ENCODE measurements around the gene TFRC. TPM values are rescaled to one million over a fixed set of nuclear protein-coding genes. Genes with fewer than 3 reads are reported as not detected.
A peak's percentile ranks its signal among the peaks of the same experiment; 100 is the strongest.
"Not testable (repeated sequence)": the region's sequence is repeated elsewhere in the genome, so short reads cannot be mapped to it uniquely, and the experiment has no call there.

TFRC gene
- polyA plus RNA-seq (ENCODE audit: insufficient read length) = 58.9 TPM

DNA sequence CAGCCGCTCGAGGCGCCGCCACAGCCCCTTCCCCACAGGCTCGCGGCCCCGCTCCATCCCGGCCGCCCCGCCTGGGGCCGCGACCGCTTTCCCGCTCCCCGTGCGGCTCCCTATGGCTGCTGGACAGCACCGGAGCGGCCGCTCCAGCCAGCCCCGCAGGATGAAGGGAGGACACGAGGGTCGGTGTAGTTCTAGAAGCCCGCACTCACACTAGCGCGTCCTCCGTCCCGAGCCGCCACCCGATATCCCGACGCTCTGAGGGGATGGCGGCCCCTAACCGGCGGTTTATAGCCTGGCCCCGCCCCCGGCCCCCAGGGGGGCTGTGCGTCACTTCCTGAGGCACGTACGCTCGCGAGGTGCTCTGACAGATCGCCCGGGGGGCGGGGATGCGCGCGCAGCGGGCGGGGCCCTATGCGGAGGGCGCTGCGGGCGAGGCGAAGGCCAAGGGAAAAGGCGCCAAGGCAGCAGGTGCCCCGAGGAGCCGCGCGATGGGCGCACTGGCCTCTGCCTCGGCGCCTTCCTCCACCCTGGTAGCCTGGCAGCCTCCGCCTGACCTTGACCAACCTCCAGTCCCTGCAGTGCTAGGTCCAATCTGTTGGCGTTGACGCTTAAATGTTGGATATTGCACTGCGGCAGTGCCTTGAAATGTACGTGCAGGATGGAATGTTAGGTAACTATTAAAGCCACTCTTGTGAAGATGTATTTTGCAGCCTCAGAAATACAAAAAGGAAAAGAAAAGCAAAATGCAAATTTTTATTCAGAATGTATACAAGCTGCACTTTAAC lies at the start of gene TFRC:
TFRC (minus strand) TSS at position 257 of the 785 bp plus-strand sequence. CDS start 4,991 bp downstream, outside the sequence.
- DNase-seq (ENCODE audit: low read depth) = peak; percentile 76

DNA sequence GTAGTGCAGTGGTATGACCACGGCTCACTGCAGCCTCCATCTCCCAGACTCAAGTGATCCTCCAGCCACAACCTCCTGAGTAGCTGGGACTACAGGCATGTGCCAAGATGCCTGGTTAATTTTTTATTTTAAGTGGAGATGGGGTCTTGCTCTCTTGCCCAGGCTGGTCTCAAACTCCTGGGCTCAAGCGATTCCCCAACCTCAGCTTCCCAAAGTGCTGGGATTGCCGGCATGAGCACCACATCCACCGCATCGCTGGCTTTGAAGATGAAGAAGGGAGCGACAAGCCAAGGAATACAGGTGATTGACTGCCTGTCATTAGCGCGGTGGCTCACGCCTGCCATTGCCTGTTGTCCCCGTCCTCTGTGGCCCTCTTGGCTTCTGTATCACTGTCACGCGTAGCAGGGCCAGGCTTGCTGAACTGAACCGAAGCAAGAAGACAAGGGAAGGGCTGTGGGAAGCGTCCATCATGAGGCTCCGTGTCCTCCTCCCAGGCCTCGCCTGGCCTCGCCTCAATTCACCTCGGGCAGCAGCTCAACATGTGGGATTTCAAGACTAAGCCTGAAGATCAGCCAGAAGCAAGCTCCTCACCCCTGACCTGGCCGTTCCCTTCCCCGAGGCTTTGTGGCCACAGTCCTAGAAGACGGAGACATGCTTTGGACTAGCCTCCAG lies 46.4 kb upstream of the TFRC start:
- no peak for DNase-seq (ENCODE audit: low read depth)

DNA sequence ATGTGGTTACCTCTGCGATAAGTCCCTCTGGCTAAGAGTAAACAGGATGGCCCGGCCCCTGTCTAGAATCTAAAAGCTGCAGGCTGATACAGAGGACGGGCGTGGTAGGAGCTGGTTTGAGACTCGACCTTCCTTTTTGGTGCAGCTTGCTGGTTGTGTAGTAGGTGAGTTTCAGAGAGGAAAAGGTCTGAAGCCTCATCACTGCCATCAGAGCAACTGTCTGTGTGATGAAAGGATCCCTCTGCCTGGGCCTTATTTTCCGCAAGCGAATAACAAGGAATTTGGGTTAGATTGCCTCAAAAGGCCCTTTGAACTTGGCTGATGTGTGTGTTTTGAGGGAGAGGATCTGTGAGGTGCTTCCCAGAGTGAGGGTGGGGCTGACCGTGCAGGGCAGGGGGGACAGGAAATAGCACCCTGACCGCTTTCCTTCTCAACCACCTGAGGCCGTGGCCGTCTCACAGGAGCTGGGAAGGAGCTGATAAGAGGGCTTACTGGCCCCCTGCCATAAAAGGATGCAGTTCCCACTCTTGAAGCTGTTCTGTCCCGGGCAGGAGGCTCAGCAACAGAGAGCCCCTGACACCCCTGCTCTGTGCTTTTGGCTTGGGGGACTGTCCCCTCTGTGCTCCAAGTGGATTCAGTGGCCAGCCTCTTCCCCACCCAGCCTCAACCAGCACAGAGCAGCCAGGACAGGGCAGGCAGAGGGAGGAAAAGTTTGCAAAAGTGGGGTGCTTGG lies 45.6 kb upstream of the TFRC start:
- DNase-seq (ENCODE audit: low read depth) = no peak

DNA sequence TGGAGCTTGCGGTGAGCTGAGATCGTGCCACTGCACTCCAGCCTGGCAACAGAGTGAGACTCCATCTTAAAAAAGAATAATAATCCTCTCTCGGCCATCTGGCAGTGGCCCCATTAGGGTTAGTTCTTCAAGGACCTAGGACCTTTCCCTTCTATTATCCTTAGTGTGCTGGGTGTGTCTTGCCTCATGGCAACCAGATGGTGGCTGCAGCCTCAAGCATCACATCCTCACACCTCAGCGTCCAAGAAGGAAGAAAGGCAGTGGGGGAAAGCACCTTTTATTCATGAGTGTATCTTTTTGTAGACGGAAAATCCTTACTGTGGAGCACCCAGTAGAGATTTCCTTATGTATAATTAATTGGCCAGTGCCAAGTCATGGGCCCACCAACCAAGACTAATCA lies 42.7 kb upstream of the TFRC start:
- no peak for DNase-seq (ENCODE audit: low read depth)

DNA sequence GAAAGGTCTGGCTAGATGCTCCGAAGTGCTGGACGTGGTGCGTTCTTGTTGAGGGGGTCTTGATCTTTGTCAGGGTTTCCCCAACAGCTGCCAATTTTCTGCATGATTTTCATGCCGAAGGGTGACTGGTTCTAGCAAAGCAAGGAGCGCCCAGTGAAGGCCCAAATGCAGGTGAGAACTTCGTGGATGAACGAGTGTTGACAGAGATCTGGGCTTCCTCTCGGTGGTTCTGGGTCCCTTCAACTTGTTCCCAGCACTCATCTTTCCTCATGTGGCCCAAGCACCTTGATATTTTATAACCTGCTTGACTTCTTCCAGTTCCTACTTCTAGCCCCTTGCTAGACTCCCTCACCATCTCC lies 40.8 kb upstream of the TFRC start:
- no peak for DNase-seq (ENCODE audit: low read depth)

DNA sequence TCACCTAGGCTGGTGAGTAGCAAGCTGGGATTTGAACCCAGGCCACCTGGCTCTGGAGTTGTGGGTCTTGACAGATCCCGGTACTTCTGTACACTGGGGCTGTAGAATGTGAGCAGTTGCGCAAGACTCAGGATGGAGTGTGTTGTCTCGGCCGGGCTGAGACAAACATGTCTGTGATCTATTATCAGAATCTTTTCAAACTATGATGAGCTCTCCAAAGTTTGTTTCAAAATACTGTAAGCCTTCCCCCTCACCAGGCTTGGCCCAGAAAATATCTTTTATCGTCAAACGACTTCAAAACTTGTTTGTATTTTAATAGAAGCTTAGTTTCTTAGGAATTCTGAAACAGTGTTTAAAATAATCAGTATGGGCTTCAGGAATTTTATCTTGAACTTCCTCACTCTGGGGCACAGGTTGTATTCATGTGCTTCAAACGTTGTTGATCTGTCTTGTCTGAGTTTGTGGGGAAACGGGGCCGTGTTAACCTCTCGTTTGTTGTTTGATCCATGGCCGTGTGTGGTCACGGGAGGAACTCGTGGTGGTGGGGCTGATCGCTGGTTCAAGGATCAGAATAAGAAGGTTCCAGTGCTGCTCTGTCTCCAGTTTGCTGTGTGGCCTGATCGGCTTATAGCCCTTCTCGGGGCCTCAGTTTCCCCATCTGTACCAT lies 40.3 kb upstream of the TFRC start:
- no peak for DNase-seq (ENCODE audit: low read depth)

DNA sequence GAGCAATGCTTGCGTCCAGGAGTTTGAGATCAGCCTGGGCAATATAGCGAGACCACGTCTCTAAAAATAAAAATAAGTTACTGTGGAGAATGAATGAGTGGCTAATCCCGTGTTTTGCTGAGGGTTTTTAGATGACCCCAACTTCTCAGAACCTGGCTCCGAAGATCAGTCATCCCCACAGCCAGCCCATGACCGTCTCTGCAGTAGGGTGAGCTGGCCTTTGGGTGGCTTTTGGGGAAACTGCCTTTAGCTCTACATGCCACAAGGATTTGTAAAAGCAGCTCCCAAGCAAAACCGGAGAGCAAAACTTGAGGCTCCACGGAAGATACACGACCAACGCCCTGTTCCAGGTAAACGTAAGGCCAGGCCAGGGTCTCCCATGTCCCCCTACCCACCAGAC lies 39.2 kb upstream of the TFRC start:
- no peak for DNase-seq (ENCODE audit: low read depth)

DNA sequence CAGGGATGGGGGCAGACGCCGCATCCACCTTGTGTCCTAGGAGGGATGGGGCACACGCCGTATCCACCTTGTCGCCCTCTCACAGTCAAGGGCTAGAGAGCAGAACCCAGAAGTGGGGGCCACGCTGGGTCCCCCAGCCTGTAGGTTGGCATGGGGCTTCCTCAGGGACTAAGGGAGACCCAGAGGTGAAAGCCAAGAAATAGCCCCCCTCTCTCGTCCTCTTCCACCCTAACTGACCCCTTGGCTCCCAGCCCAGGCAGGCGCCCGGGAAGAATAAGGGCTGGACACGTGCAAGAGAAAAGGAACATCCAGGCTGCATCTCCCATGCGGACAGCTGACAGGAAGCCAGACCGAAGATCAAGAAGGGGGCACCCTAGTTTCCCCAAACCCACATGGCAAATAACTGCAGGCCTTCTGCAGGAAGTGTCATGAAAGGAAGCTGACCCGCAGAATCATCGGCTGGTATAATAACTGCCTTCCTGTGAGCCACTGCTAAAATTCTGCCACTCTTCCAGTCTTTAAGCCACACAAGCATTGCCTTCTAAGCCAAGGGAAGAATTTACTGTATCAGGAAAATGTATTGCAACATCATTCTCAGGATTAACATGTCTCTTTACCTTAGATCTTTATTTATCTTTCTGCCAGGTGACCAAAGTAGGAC lies 38.5 kb upstream of the TFRC start:
- DNase-seq (ENCODE audit: low read depth) = peak; percentile 29

DNA sequence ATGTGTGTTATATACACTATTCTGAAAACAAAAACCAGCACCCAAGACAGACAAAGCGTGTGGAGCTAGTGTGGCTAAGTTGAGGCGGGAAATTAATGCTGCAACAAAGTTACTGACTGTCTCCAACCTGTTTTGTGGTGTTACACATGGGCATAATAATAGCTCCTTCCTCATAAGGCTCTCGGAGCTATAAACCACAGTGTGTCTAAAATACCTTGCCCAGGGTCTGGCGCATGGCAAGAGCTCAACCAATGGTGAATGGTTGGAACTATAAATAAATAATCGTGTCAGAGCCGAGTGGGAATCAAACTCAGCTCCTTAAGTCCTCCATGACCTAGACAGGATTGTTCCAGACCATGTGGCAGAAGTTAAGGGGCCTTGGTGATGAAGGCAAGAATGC lies 35.9 kb upstream of the TFRC start:
- DNase-seq (ENCODE audit: low read depth) = no peak

DNA sequence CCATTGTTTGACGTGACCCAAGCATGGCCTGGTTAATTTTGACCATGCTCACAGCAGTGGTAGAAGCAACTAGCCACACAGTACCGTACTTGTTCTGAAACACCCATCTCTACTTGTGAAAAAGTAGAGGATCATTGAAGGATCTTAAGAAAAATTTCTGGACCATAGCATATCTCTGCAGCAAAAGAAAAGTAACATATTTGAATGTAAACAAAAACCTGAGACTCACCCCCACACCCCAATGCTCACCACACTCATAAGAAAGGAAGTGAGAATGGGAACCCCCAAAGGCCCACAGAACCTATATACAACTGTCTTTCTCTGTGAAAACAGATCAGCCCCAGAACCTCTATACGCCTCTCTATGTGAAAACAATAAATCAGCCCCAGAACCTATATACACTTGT lies 33.8 kb upstream of the TFRC start:
- no peak for DNase-seq (ENCODE audit: low read depth)

DNA sequence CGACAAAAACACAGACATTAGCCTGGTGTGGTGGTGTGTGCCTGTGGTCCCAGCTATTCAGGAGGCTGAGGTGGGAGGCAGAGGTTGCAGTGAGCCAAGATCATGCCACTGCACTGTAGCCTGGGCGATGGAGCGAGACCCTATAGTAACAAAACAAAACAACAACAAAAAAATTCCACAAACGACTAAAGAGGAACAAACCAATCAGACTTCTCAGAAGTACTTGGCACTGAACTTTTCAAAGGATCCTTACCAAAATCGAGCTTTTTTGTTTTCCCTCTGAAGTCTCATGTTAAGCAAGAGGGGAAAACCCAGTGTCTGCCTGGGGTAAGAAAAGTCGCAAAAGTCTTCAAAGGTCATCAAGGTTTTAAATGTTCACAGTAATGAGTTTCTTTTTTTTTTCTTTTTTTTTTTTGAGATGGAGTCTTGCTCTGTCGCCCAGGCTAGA lies 30.1 kb upstream of the TFRC start:
- no peak for DNase-seq (ENCODE audit: low read depth)

DNA sequence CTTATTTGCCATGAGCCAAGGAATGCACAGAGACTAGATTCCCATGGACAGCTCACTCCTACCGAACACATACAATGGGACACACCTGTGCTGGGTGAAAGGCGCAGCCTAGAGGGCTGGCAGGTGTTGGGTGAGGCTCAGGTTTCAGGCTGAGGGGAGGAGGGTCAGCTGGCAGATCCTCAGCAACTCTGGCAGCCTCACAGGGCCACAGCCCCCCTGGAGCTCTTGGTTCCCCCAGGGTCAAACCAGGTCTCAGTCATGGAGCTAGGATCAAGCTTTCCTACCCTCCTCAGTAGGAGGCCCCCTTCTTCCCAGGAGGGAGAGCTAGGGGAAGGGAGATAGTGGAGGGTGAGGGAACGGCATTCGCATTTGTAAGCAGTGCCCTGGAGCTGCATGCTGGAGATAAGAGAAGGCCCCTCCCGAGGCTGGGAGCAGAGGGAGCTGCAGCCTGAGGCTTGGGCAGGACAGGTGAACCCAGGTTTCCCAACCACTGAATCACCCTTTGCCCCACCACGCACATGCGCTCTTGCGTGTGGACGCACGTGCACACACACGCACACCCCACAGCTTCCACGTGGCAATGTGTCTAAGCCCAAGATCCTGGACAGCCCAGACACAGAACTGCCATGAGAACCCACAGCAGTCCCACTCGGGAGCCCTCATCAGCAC lies 26.3 kb upstream of the TFRC start:
- no peak for DNase-seq (ENCODE audit: low read depth)

DNA sequence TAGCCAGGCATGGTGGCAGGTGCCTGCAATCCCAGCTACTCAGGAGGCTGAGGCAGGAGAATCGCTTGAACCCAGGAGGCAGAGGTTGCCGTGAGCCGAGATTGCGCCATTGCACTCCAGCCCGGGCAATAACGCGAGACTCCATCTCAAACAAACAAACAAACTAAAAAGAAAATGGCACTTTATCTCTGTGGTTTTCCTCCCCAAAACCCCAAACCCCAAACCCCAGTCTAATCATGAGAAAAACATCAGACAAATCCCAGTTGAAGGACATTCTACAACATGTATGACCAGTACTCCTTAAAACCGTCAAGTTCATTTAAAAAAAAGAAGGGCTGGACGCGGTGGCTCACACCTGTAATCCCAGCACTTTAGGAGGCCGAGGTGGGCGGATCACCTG lies 22.8 kb upstream of the TFRC start:
- DNase-seq (ENCODE audit: low read depth) = not testable (repeated sequence)

DNA sequence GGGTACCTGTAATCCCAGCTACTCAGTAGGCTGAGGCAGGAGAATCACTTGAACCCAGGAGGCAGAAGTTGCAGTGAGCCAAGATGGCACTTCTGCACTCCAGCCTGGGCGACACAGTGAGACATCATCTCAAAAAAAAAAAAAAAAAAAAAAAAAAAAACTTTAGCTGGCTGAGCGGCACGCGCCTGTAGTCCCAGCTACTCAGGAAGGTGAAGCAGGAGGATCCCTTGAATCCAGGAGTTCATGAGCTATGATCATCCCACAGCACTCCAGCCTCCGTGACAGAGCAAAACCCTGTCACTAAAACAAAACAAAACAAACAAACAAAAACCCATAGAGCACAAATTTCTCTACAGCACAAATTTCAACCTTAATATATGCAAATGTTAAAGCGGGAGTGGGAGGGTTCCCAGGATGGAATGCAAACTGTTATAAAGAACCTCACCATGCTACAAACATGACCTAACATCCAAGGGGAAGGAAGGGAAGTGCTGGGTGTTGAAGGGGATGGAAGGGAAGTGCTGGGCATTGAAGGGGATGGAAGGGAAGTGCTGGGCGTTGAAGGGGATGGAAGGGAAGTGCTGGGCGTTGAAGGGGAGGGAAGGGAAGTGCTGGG lies 16.6 kb upstream of the TFRC start:
- DNase-seq (ENCODE audit: low read depth) = not testable (repeated sequence)

DNA sequence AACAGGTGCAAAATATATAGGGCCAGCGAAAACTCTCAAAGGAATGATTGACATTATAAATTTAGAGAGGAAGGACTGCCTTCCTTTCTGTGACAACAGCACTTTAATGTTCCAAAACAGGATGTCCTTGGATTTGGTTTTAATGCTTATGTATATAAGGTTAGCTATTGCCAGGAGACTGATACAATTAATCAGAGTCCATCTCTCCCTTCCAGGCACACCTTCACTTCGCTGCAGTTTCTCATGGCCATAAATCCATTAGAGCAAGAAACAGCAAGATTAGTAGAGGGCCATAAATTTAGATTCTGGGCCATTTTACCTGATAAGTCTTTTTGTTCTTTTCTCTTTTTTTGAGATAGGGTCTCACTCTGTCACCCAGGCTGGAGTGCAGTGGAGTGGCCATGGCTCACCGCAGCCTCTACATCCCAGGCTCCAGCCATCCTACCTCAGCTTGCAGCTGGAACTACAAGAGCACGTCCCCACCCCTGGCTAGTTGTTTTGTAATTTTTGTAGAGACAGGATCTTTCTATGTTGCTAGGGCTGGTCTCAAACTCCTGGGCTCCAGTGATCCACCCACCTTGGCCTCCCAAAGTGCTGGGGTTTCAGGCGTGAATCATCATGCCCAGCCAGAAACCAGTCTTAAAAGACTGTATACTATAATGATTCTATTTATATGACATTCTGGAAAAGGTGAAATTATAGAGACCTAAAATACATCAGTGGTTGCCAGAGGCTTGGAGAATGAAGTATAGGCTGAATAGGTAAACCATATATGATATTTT lies 15.7 kb upstream of the TFRC start:
- DNase-seq (ENCODE audit: low read depth) = no peak

DNA sequence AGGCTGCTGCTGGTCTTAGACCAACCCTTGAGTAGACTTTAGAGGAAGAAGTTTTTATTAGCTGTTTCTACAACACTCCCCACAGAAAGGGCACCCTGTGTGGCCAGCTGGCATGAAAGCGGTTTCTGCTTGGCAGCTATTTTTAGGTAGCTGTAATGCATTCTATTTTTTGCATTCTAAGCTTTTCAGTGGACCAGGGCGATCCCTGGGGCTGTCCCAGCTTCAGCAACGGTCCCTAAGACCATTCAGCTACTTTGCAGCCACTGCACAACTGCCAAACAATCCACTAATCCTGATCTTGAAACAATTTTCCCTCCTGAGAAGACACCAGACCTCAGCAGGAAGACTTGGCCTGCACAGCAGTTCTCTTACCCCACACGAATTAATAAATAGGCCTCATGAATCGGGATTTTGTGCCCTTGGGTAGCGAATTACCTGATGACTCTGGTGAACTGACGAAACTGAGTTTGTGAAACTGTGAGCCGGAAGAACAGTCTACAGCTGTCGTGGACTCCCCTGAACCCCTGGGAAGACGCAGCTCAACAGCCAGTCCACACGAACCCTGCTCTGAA lies 14.6 kb upstream of the TFRC start:
- no peak for DNase-seq (ENCODE audit: low read depth)

DNA sequence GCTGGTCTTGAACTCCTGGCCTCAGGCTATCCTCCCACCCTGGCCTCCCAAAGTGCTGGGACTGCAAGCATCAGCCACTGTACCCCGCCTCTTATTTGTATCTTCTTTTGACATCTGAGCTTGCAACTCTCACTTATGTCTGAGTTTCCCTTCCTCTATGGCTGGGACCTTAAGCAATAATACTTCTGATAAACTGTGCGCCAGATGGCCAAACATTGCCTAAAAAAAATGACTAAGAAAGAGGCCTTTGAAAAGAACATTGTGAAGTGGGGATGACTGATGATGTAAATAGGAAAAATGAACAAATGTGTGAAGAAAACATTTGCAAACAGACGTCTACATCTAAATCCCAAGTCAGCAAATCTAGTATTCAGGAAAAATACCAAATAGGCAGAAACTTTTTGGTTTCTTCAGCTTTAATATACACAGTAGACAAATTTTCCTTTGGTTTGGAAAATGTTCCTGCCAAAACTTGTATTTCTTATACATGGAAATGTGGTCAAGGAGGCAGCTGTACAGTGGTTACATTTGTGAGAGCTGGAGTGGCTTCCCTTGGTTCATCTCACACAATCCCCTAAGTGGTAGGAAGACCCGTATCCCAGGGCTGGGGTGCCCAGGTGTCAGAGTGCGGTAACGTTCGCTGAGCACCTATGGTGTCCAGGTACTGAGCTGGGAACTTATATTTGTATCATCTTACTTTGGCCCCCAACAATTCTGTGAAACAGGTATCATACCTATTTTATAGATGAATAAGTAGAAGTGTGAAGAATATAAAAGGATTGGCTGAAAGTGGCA lies 11.6 kb upstream of the TFRC start:
- no peak for DNase-seq (ENCODE audit: low read depth)

DNA sequence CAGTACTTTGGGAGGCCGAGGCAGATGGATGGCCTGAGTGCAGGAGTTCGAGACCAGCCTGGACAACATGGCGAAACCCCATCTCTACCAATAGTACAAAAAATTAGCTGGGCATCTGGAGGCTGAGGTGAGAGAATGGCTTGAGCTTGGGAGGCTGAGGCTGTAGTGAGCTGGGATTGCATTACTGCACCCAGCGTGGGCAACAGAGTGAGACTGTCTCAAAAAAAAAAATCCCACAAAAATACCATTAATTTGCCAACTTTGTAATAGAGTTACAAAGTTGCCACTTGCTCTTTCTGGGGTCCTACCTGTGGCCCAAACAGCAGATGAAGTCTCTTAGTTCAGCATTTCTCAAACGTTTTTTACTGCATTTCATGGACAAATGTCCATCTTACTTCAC lies 6.0 kb upstream of the TFRC start:
- DNase-seq (ENCODE audit: low read depth) = no peak

DNA sequence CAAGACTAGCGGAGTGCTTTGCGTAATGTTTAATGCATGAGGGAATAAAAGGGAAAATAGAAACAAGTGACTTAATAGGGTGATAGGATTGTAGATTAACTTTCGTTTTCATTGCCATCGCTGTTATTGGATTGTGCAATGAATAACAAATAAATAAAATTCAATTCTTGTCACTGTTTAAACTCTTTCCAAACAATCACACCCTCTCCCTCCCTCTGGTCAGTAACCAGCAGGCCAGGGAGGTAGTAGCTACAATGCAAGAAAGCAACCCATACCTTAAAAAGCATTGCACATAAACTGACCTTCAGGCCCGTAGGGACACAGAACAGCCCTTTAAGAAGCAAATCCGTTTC lies 705 bp upstream of the TFRC start:
- no peak for DNase-seq (ENCODE audit: low read depth)

All from forelimb muscle (tissue), 1 donor.